Naive thymus-derived CD4-positive, alpha-beta T cell (primary cell): ENCODE measurements around the gene SPINDOC. TPM values are rescaled to one million over a fixed set of nuclear protein-coding genes. Genes with fewer than 3 reads are reported as not detected.

Source experiments
- ATAC-seq: fragments of 150-1000 bp; cut with Tn5 transposase; 2 replicates; pipeline ENCODE4 v1.10.0; 2021; ENCODE audit warnings: mild to moderate bottlenecking, moderate library complexity
- CTCF ChIA-PET: fragments of 350-600 bp; sonication (Branson Sonifier 250); formaldehyde crosslinking; loops from one replicate; lab custom pipeline; 2021; ENCODE audit warnings: antibody characterized with exemption; lab: Charles Lee
- POLR2A ChIA-PET: fragments of 350-600 bp; sonication (Branson Sonifier 250); formaldehyde crosslinking; loops from one replicate; lab custom pipeline; 2021; ENCODE audit warnings: antibody characterized with exemption, inconsistent platforms; lab: Charles Lee
- DNase-seq, 9 donors: peaks; one replicate each; pipeline versions ENCODE4 v3.0.0 to v3.0.0-alpha.2; 2020 to 2022; ENCODE audit warnings: mixed read lengths in 1 of 9
- H3K27ac ChIP-seq: one replicate; pipeline ENCODE4 v1.7.0; 2013; ENCODE audit warnings: mild to moderate bottlenecking, low read depth, low read length, moderate library complexity
- H3K27me3 ChIP-seq, 2 donors: one replicate each; pipeline ENCODE4 v1.7.0; 2013; ENCODE audit warnings: low read length in 2 of 2, mild to moderate bottlenecking in 2 of 2, moderate library complexity in 2 of 2; ENCODE audit not compliant: control insufficient read depth in 2 of 2, insufficient read depth in 2 of 2
- H3K36me3 ChIP-seq, 3 experiments: 1 replicate in 2 of 3; 2 replicates in 1 of 3; pipeline ENCODE4 v1.7.0; 2013; ENCODE audit warnings: low read length in 3 of 3, mild to moderate bottlenecking in 3 of 3, moderate library complexity in 1 of 3; ENCODE audit not compliant: insufficient read depth in 3 of 3, control insufficient read depth in 2 of 3
- H3K4me1 ChIP-seq, 2 donors: one replicate each; pipeline ENCODE4 v1.7.0; 2013; ENCODE audit warnings: low read length in 2 of 2, mild to moderate bottlenecking in 2 of 2, moderate library complexity in 1 of 2; ENCODE audit not compliant: control insufficient read depth in 2 of 2, insufficient read depth in 2 of 2
- H3K4me3 ChIP-seq: 2 replicates; pipeline ENCODE4 v1.7.0; 2013; ENCODE audit warnings: mild to moderate bottlenecking, low read length
- H3K9me3 ChIP-seq, 3 experiments: 1 replicate in 2 of 3; 2 replicates in 1 of 3; pipeline ENCODE4 v1.7.0; 2013; ENCODE audit warnings: low read length in 3 of 3; ENCODE audit not compliant: control insufficient read depth in 2 of 3
- H3K27ac Mint-ChIP-seq, 9 donors: one replicate each; pipeline ENCODE4 v1.8.0; 2020 to 2022; ENCODE audit warnings: mixed read lengths in 9 of 9, mild to moderate bottlenecking in 8 of 9, moderate library complexity in 5 of 9, inconsistent platforms in 2 of 9
- H3K27me3 Mint-ChIP-seq, 5 donors: one replicate each; pipeline ENCODE4 v1.8.0; 2021 to 2022; ENCODE audit warnings: mixed read lengths in 5 of 5, mild to moderate bottlenecking in 1 of 5
- H3K36me3 Mint-ChIP-seq, 5 donors: one replicate each; pipeline ENCODE4 v1.8.0; 2020 to 2022; ENCODE audit warnings: mixed read lengths in 5 of 5, mild to moderate bottlenecking in 3 of 5, inconsistent platforms in 1 of 5
- H3K4me1 Mint-ChIP-seq, 7 donors: one replicate each; pipeline ENCODE4 v1.8.0; 2020 to 2022; ENCODE audit warnings: mixed read lengths in 7 of 7, mild to moderate bottlenecking in 3 of 7, inconsistent platforms in 1 of 7
- H3K4me3 Mint-ChIP-seq, 10 donors: one replicate each; pipeline ENCODE4 v1.8.0; 2020 to 2022; ENCODE audit warnings: mild to moderate bottlenecking in 10 of 10, mixed read lengths in 10 of 10, moderate library complexity in 6 of 10, inconsistent platforms in 2 of 10
- H3K9me3 Mint-ChIP-seq, 11 donors: one replicate each; pipeline ENCODE4 v1.8.0; 2020 to 2022; ENCODE audit warnings: mixed read lengths in 11 of 11, mild to moderate bottlenecking in 4 of 11, inconsistent platforms in 1 of 11, moderate library complexity in 1 of 11
- intact Hi-C, 2 donors: fragments of 100-400 bp; cut with micrococcal nuclease; formaldehyde crosslinking; loops; one replicate each; pipeline ENCODE4 v1.15.1; 2023
- polyA plus RNA-seq, 2 donors: library from polyadenylated mRNA; unstranded; fragments of 300-500 nt; fragmentation: Illumina TruSeq; gene quantifications; one replicate each; pipeline ENCODE4 v1.2.3, GENCODE V29; 2021
- total RNA-seq, 6 experiments: library from RNA in 5 of 6; stranded (reverse) in 5 of 6; gene quantifications; 1 replicate in 5 of 6; 2 replicates in 1 of 6; pipeline ENCODE4 v1.2.3 and lab custom pipeline; 2021 to 2026

SPINDOC gene
- total and polyA plus RNA-seq, 7 experiments from 2014 or later: 0.22 to 42.2 (median 8.2) TPM

DNA sequence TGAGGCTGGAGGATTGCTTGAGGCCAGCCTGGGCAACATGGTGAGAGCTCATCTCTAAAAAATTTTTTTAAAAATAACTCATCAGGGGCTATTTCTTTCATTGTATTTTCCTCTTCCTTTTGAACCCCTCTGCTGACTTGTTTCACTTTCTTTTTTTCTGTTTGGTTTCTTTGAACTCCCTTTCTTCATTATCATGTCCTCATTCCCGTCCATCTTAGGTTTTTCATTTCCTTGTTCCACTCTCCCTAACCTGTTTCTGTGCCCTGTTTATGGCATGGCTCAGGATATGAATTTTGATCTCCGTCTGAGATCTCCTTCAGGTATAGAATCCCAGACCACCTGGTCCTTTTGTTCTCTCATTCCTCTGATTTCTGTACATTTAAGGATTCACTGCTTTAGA is 38.1 kb downstream of the SPINDOC start:
- DNase-seq (no peak), ATAC-seq (no peak)
- POLR2A ChIA-PET: interaction anchor here (0.6 to 1.4 kb wide), 2 partner anchors 14 to 73 kb away, joined by 3 read pairs; no protein-coding TSS in a partner anchor
- CTCF ChIA-PET: no interaction called here
- H3K4me1 Mint-ChIP-seq: peaks cover 58 to 85% (median 76%) of the 10 kb centered on the region in 7 donors
- peak overlapping the region; percentile 57 to 90 (median 87) for H3K27ac Mint-ChIP-seq
- Histone ChIP-seq H3K4me3 (peak overlapping the region; percentile 17), H3K27me3 (no peaks in the 10 kb centered on the region), H3K4me1 (peaks cover 42 to 46% of the 10 kb centered on the region in 2 donors), H3K9me3 (no peaks in the 10 kb centered on the region), H3K36me3 (peaks cover 0 to 5% (median 0%) of the 10 kb centered on the region in 3 experiments), H3K27ac (peak overlapping the region; percentile 59)
- peaks cover 0 to 37% (median 14%) of the 10 kb centered on the region in 5 donors for H3K36me3 Mint-ChIP-seq
- H3K27me3 Mint-ChIP-seq: no peaks in the 10 kb centered on the region
- H3K9me3 Mint-ChIP-seq: no peaks in the 10 kb centered on the region
- H3K4me3 Mint-ChIP-seq: peak overlapping the region; percentile 58 to 83 (median 78)
- intact Hi-C loops: loop anchor here in 1 of 2 donors (1.0 to 2.0 kb wide), 2 partner anchors 11 to 15 kb away; no protein-coding TSS in a partner anchor

- peaks cover 46 to 76% (median 66%) of the 10 kb centered on the region in 7 donors for H3K4me1 Mint-ChIP-seq
- POLR2A ChIA-PET: interaction anchor here (0.5 to 0.6 kb wide), 2 partner anchors 32 to 892 kb away, joined by 3 to 7 read pairs; no protein-coding TSS in a partner anchor
- H3K9me3 ChIP-seq: no peaks in the 10 kb centered on the region
- H3K4me3 Mint-ChIP-seq: no peak overlapping the region
- no peaks in the 10 kb centered on the region for H3K9me3 Mint-ChIP-seq
- no peak for DNase-seq
- H3K4me3 ChIP-seq: no peak overlapping the region
- H3K27ac Mint-ChIP-seq: peak overlapping the region in 1 of 9 donors; percentile 87
- CTCF ChIA-PET: interaction anchor here (0.6 kb wide), 1 partner anchor 959 kb away, joined by 3 read pairs; no protein-coding TSS in a partner anchor
- peaks cover 0 to 39% (median 7%) of the 10 kb centered on the region in 5 donors for H3K36me3 Mint-ChIP-seq
- peaks cover 42 to 48% of the 10 kb centered on the region in 2 donors for H3K4me1 ChIP-seq
- H3K27me3 ChIP-seq: no peaks in the 10 kb centered on the region
- intact Hi-C loops: no loop called here
- ATAC-seq: no peak
- no peaks in the 10 kb centered on the region for H3K27me3 Mint-ChIP-seq
- H3K36me3 ChIP-seq: peaks cover 0 to 5% (median 0%) of the 10 kb centered on the region in 3 experiments
- no peak overlapping the region for H3K27ac ChIP-seq
These were observed 40.2 kb downstream of the SPINDOC start for GRCh38 chr11:63853476-63853875.

GRCh38 chr11:63854696-63855095 is 41.4 kb downstream of the SPINDOC start:
- H3K4me3 Mint-ChIP-seq: peak overlapping the region in 3 of 10 donors; percentile 7 to 15 (median 10)
- H3K27ac ChIP-seq: no peak overlapping the region
- intact Hi-C loops: no loop called here
- peaks cover 36 to 51% of the 10 kb centered on the region in 2 donors for H3K4me1 ChIP-seq
- ChIA-PET CTCF (no interaction called here), POLR2A (interaction anchor here (0.6 to 1.3 kb wide), 3 partner anchors 15 to 1061 kb away, joined by 3 to 4 read pairs (median 4); no protein-coding TSS in a partner anchor)
- H3K27ac Mint-ChIP-seq: peak overlapping the region in 7 of 9 donors; percentile 46 to 81 (median 58)
- H3K36me3 ChIP-seq: peaks cover 0 to 9% (median 0%) of the 10 kb centered on the region in 3 experiments
- no peak for DNase-seq
- H3K4me1 Mint-ChIP-seq: peaks cover 36 to 71% (median 63%) of the 10 kb centered on the region in 7 donors
- H3K9me3 ChIP-seq: no peaks in the 10 kb centered on the region
- no peaks in the 10 kb centered on the region for H3K9me3 Mint-ChIP-seq
- no peaks in the 10 kb centered on the region for H3K27me3 ChIP-seq
- H3K36me3 Mint-ChIP-seq: peaks cover 0 to 34% (median 7%) of the 10 kb centered on the region in 5 donors
- no peaks in the 10 kb centered on the region for H3K27me3 Mint-ChIP-seq
- ATAC-seq: no peak
- no peak overlapping the region for H3K4me3 ChIP-seq

DNA sequence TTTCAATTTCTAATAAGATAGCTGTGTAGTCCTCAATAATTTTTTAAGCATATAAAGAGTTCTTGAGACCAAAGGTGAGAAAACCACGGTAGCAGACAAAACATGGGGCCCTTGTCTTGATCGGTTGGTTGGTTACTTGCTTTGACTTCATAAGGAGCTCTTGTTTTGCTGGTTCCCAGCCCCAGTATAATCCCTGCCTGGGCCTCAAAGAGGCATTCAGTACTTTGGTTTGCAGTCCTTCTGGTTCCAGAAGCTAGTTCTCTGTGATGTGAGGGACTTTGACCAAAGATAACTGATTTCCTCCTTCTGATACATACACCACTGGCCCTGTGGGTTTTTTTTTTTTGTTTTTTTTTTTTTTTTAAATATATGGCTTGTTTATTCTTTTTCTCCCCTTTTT is 42.7 kb downstream of the SPINDOC start:
- Mint-ChIP-seq H3K27ac (peak overlapping the region in 6 of 9 donors; percentile 20 to 81 (median 42)), H3K4me1 (peaks cover 27 to 65% (median 54%) of the 10 kb centered on the region in 7 donors), H3K27me3 (no peaks in the 10 kb centered on the region), H3K4me3 (peak overlapping the region in 1 of 10 donors; percentile 6), H3K36me3 (peaks cover 0 to 32% (median 12%) of the 10 kb centered on the region in 5 donors), H3K9me3 (no peaks in the 10 kb centered on the region)
- H3K4me1 ChIP-seq: peaks cover 29 to 44% of the 10 kb centered on the region in 2 donors
- peak; percentile 29 for ATAC-seq
- H3K9me3 ChIP-seq: no peaks in the 10 kb centered on the region
- H3K27me3 ChIP-seq: no peaks in the 10 kb centered on the region
- DNase-seq: no peak
- no peak overlapping the region for H3K27ac ChIP-seq
- H3K4me3 ChIP-seq: no peak overlapping the region
- H3K36me3 ChIP-seq: peaks cover 0 to 9% (median 0%) of the 10 kb centered on the region in 3 experiments
- intact Hi-C loops: no loop called here
- CTCF ChIA-PET: interaction anchor here (1.1 kb wide), 1 partner anchor 19 kb away, joined by 3 read pairs; no protein-coding TSS in a partner anchor
- POLR2A ChIA-PET: interaction anchor here (0.6 to 1.0 kb wide), 3 partner anchors 10 to 23 kb away, joined by 3 to 5 read pairs (median 4); no protein-coding TSS in a partner anchor

DNA sequence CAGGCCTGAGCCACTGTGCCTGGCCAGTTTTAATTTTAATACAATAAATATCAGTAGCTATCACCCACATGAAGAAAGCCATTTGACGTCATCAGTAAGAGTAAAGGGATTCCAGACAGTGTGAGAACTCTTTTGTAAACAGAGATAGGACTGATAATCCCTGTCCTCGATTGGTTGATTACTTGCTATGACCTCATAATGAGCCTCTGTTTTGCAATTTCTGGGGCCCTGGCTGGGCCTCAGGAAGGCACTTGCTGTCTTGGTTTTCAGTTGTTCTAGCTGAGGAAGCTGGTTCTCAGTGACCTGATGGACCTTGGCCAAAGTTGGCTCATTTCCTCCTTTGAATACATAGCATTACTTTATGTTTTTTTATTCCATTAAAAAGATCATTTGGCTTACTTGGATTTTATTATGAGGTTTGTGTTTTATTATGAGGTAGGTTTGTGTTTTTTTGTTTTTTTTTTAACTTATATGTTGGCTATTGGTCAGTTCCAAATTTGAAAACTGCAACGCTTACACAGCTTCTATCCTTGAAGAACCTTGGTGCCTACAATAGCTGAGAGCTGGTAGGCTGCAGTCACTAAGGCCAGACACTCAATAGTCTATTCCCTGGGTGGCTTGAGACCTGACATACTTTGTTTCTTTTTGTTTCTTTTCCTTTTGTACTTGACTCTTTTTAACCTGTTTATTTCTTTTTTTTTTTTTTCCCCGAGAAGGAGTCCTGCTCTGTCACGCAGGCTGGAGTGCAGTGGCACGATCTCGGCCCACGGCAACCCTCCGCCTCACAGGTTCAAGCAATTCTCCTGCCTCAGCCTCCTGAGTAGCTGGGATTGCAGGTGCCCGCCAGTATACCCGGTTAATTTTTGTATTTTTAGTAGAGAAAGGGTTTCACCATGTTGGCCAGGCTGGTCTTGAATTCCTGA is 45.6 kb downstream of the SPINDOC start:
- DNase-seq: no peak
- peaks cover 0 to 25% (median 6%) of the 10 kb centered on the region in 5 donors for H3K36me3 Mint-ChIP-seq
- peak overlapping the region in 6 of 9 donors; percentile 26 to 57 (median 40) for H3K27ac Mint-ChIP-seq
- H3K4me1 ChIP-seq: peaks cover 18 to 35% of the 10 kb centered on the region in 2 donors
- H3K27ac ChIP-seq: no peak overlapping the region
- CTCF ChIA-PET: interaction anchor here (0.6 kb wide), 1 partner anchor 177 kb away, joined by 3 read pairs; no protein-coding TSS in a partner anchor
- H3K4me1 Mint-ChIP-seq: peaks cover 25 to 59% (median 47%) of the 10 kb centered on the region in 7 donors
- H3K36me3 ChIP-seq: peaks cover 0 to 15% (median 0%) of the 10 kb centered on the region in 3 experiments
- H3K9me3 ChIP-seq: no peaks in the 10 kb centered on the region
- H3K27me3 Mint-ChIP-seq: no peaks in the 10 kb centered on the region
- no peaks in the 10 kb centered on the region for H3K9me3 Mint-ChIP-seq
- peak; percentile 75 for ATAC-seq
- POLR2A ChIA-PET: interaction anchor here (0.7 kb wide), 1 partner anchor 11 kb away, joined by 3 read pairs; no protein-coding TSS in a partner anchor
- H3K4me3 ChIP-seq: no peak overlapping the region
- no peaks in the 10 kb centered on the region for H3K27me3 ChIP-seq
- intact Hi-C loops: no loop called here
- no peak overlapping the region for H3K4me3 Mint-ChIP-seq

- Mint-ChIP-seq H3K27ac (peak overlapping the region; percentile 8 to 93 (median 84)), H3K27me3 (no peaks in the 10 kb centered on the region), H3K36me3 (peaks cover 0 to 19% (median 3%) of the 10 kb centered on the region in 5 donors), H3K4me1 (peaks cover 39 to 65% (median 56%) of the 10 kb centered on the region in 7 donors), H3K9me3 (no peaks in the 10 kb centered on the region), H3K4me3 (peak overlapping the region; percentile 3 to 64 (median 42))
- Histone ChIP-seq H3K4me1 (peaks cover 40 to 46% of the 10 kb centered on the region in 2 donors), H3K4me3 (no peak overlapping the region), H3K27me3 (no peaks in the 10 kb centered on the region), H3K36me3 (peaks cover 0 to 10% (median 0%) of the 10 kb centered on the region in 3 experiments), H3K27ac (peak overlapping the region; percentile 28), H3K9me3 (no peaks in the 10 kb centered on the region)
- CTCF ChIA-PET: interaction anchor here (0.6 to 2.1 kb wide), 5 partner anchors 15 to 83 kb away, joined by 3 to 6 read pairs (median 3); no protein-coding TSS in a partner anchor
- peak; percentile 50 for ATAC-seq
- POLR2A ChIA-PET: interaction anchor here (0.7 to 2.1 kb wide), 6 partner anchors 15 to 123 kb away, joined by 3 to 12 read pairs (median 3); partner anchors contain the start of gene MARK2
- intact Hi-C loops: no loop called here
- peak in 3 of 9 donors; percentile 16 to 38 (median 26) for DNase-seq
These were observed 49.7 kb downstream of the SPINDOC start for GRCh38 chr11:63862923-63863322.
